Adrenal gland (tissue), 12 donors: Measurements from ENCODE around the gene RMND5B. TPM values are rescaled to one million over a fixed set of nuclear protein-coding genes. Genes with fewer than 3 reads are reported as not detected.
"Not testable (repeated sequence)": the region's sequence is repeated elsewhere in the genome, so short reads cannot be mapped to it uniquely, and the experiment has no call there.

Experiments used
- DNase-seq, 7 donors: peaks; one replicate each; pipeline ENCODE4 v3.0.0-alpha.2; 2019 to 2020
- H3K27ac ChIP-seq, 5 donors: fragments of 200-600 bp; sonication (generic) in 4 of 5; 1 replicate in 3 of 5; 2 replicates in 2 of 5; pipeline versions ENCODE4 v1.5.1 to v1.8.0; 2016 to 2020; ENCODE audit warnings: mild to moderate bottlenecking in 1 of 5
- H3K27me3 ChIP-seq: fragments of 200-600 bp; 2 replicates; pipeline ENCODE4 v1.8.0; 2021
- H3K36me3 ChIP-seq, 2 donors: fragments of 200-600 bp; replicated peaks in 1 of 2; 1 replicate in 1 of 2; 2 replicates in 1 of 2; pipeline versions ENCODE4 v1.5.1 to v1.8.0; 2018 to 2022
- H3K4me1 ChIP-seq, 2 donors: fragments of 200-600 bp; replicated peaks in 1 of 2; 1 replicate in 1 of 2; 2 replicates in 1 of 2; pipeline versions ENCODE4 v1.5.1 to v1.8.0; 2018 to 2021
- H3K4me3 ChIP-seq, 4 donors: fragments of 200-600 bp; sonication (generic) in 3 of 4; one replicate each; pipeline ENCODE4 v1.5.1; 2016 to 2018
- H3K9me3 ChIP-seq, 3 donors: fragments of 200-600 bp; sonication (generic) in 1 of 3; replicated peaks in 1 of 3; 1 replicate in 2 of 3; 2 replicates in 1 of 3; pipeline versions ENCODE4 v1.5.1 to v1.8.0; 2016 to 2021
- CTCF ChIP-seq, 6 experiments: fragments of 450-650 bp in 4 of 6; fragments of 200-600 bp in 2 of 6; sonication (generic) in 1 of 6; IDR thresholded peaks; 1 replicate in 5 of 6; 2 replicates in 1 of 6; pipeline versions ENCODE4 v1.5.1 to v1.8.0; 2016 to 2021; ENCODE audit warnings: antibody characterized with exemption in 6 of 6, mild to moderate bottlenecking in 2 of 6, moderate library complexity in 1 of 6
- POLR2A ChIP-seq, 2 donors: fragments of 450-650 bp; IDR thresholded peaks; one replicate each; pipeline ENCODE4 v1.6.1; 2017; ENCODE audit warnings: antibody characterized with exemption in 2 of 2, mild to moderate bottlenecking in 2 of 2, moderate library complexity in 1 of 2
- WGBS, 4 donors: extraction: QIAGEN DNeasy Blood & Tissue Kit in 2 of 4; methylation state at CpG; one replicate each; pipeline versions ENCODE4 v1.1.5 to v1.1.7; 2013 to 2017; 5-methylcytosine and 5-hydroxymethylcytosine counted together
- intact Hi-C, 2 donors: fragments of 100-400 bp; cut with DNase I; formaldehyde crosslinking; loops; one replicate each; pipeline versions ENCODE4 v1.14.1 to v1.15.0; 2022 to 2023
- polyA plus RNA-seq, 3 donors: library from polyadenylated mRNA; stranded (reverse); fragments of 200-250 nt in 2 of 3; fragments of 350-450 nt in 1 of 3; fragmentation: Illumina TruSeq in 1 of 3; extraction: RNeasy Lipid Tissue Mini Kit (QIAGEN cat#74804) in 1 of 3; gene quantifications; one replicate each; pipeline ENCODE4 v1.2.3, GENCODE V29; 2013 to 2014
- total RNA-seq, 9 donors: library from RNA; depleted of rRNA in 4 of 9; stranded (reverse); fragments of >200 nt in 4 of 9; fragments of 120-200 nt in 1 of 9; fragmentation: NEBNext Ultra II Directional in 1 of 9; extraction: Animal tissue kit (Norgen Biotek cat#: 25700) in 1 of 9; gene quantifications; one replicate each; pipeline versions ENCODE4 v1.1.0 to v1.2.4, GENCODE V29; 2013 to 2023
- donor health status: healthy with polysubstance abuse.
- donor health status: Bipolar disorder and iron deficiency.
- donor health status: DM: yes; HTN: yes; CAD: no.
- donor health status: DM: no; HTN: no; CAD: no.
- donor health status: DM: no; HTN: no; CAD: no.
- donor health status: DM: yes; HTN: yes; CAD: no.

RMND5B gene
- total and polyA plus RNA-seq, 12 donors, result 28.1 to 51.4 (median 37.0) TPM

GRCh38 chr5:178123094-178123965 lies 7.5 kb upstream of the RMND5B start:
- Histone ChIP-seq H3K36me3 (no peaks in the 10 kb centered on the region), H3K27me3 (no peaks in the 10 kb centered on the region), H3K4me1 (peaks cover 0 to 5% of the 10 kb centered on the region in 2 donors), H3K4me3 (no peak overlapping the region), H3K27ac (no peak overlapping the region), H3K9me3 (no peaks in the 10 kb centered on the region)
- 88 to 96% (median 93%) methylated on average over 8 to 13 of the region's 13 CpGs for WGBS, 4 donors
- no peak for DNase-seq
- TF ChIP-seq CTCF (IDR thresholded peaks at IDR 0.05) (no peak), POLR2A (IDR thresholded peaks at IDR 0.05) (no peak)
- intact Hi-C loops, result no loop called here

- 86 to 91% (median 88%) methylated on average over 7 to 18 of the region's 18 CpGs for WGBS, 4 donors
- H3K4me1 ChIP-seq, result peaks cover 0 to 5% of the 10 kb centered on the region in 2 donors
- intact Hi-C loops, result no loop called here
These were observed 6.6 kb upstream of the RMND5B start for GRCh38 chr5:178123966-178124925.

GRCh38 chr5:178125253-178125906 lies 5.4 kb upstream of the RMND5B start:
- Histone ChIP-seq H3K9me3 (no peaks in the 10 kb centered on the region), H3K4me3 (no peak overlapping the region), H3K27ac (no peak overlapping the region), H3K27me3 (no peaks in the 10 kb centered on the region), H3K4me1 (peaks cover 0 to 5% of the 10 kb centered on the region in 2 donors), H3K36me3 (no peaks in the 10 kb centered on the region)
- intact Hi-C loops, result no loop called here
- no peak for DNase-seq
- WGBS, 4 donors, result 75 to 79% (median 78%) methylated on average over 10 of the region's 10 CpGs
- TF ChIP-seq CTCF (IDR thresholded peaks at IDR 0.05), result no peak

More at GRCh38 chr5:178123966-178124925, 6.6 kb upstream of the RMND5B start:
- H3K27ac ChIP-seq, result no peak overlapping the region
- no peak overlapping the region for H3K4me3 ChIP-seq
- H3K36me3 ChIP-seq, result no peaks in the 10 kb centered on the region
- H3K9me3 ChIP-seq, result no peaks in the 10 kb centered on the region
- TF ChIP-seq CTCF (IDR thresholded peaks at IDR 0.05) (no peak), POLR2A (IDR thresholded peaks at IDR 0.05) (no peak)
- H3K27me3 ChIP-seq, result no peaks in the 10 kb centered on the region
- DNase-seq, result no peak

GRCh38 chr5:178126556-178126955 lies 4.3 kb upstream of the RMND5B start:
- H3K27ac ChIP-seq, result no peak overlapping the region
- peaks cover under 1 to 3% of the 10 kb centered on the region in 2 donors for H3K4me1 ChIP-seq
- no peak for DNase-seq

GRCh38 chr5:178127300-178128009 lies 3.4 kb upstream of the RMND5B start:
- H3K27me3 ChIP-seq, intact Hi-C loops, H3K27ac ChIP-seq, H3K4me3 ChIP-seq, H3K9me3 ChIP-seq, DNase-seq, H3K36me3 ChIP-seq: not testable (repeated sequence)
- WGBS, 4 donors, result 77 to 83% (median 78%) methylated on average over 13 to 14 of the region's 14 CpGs
- peaks cover 7 to 10% of the 10 kb centered on the region in 2 donors for H3K4me1 ChIP-seq

More at GRCh38 chr5:178126556-178126955, 4.3 kb upstream of the RMND5B start:
- no peak for TF ChIP-seq POLR2A (IDR thresholded peaks at IDR 0.05)
- no peak for TF ChIP-seq CTCF (IDR thresholded peaks at IDR 0.05)
- intact Hi-C loops, result no loop called here
- Histone ChIP-seq H3K36me3 (no peaks in the 10 kb centered on the region), H3K27me3 (no peaks in the 10 kb centered on the region), H3K9me3 (no peaks in the 10 kb centered on the region), H3K4me3 (no peak overlapping the region)
- WGBS, 4 donors, result 63 to 74% (median 71%) methylated on average over 3 of the region's 3 CpGs
